Measurements from ENCODE around the gene RPTOR.

Gene RPTOR

DNA sequence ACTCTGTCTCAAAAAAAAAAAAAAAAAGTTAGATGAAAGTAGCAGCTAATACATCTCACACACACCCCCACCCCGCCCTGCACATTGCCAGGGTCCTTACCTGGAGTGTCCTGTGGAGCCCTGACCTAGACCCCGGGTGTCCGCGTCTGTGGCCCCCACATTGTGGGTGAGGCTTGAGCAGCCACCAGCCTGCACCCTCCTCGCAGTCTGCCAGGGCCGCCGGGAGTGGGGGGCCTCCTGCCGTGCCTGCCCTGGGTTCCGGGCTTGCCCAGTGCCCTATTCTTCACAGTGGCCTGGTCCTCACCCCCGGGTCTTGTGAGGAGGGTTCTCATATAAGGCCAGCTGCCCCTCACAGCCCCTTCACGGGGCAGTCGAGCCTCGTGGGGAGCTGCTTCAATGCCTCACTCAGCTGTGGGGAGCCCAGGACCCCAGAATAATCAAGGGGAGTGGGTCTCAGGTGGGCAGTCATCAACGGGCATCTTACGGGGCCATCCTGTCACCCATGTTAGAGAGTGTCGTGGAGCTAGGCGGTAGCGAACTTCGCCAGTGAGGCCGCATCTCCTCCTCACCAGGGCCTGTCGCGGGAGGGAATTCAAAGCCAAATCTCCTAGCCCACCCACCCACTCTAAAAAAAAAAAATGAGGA is 361.1 kb downstream of the RPTOR start:
- DNase-seq = no peak

DNA sequence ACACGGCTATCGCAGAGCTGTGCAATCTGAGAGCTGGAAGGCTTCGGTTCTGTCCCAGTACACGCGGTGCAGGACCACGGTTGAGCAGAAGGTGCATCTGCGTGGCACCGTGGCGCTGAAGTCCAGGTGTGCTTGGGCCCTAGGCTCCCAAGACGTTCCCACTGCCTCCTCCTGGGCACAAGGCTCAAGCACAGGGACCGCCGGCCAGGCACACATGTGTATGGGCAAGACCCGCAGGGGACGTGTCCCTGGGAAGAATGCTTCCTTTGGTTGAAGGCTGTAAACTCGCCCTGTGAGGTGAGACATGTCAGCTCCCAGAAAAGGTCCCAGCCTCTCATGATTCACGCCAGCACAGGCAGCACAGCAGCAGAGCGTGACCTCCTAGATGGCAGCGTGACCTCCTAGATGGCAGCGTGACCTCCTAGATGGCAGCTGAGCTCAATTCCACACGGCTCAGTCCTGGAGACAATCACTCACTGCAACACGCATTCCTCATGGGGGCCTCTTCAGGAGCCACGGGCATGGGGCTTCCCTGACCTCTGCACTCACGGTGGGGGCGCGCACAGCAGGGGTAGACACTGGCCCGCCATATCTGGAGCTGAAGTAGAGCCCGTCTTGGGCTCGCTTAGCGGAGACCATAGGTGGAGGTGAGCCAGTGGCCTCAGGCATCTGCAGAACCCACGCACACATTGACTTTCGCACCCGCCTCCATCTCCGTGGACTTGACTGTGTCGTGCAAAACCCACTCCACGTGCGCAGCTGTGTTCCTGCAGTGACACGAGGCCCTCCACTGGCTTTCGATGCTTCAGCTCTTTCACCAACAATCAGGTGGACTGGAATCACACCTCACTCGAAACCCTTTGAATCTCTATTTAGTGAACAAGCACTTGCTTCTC is 362.0 kb downstream of the RPTOR start:
- no peak for DNase-seq

DNA sequence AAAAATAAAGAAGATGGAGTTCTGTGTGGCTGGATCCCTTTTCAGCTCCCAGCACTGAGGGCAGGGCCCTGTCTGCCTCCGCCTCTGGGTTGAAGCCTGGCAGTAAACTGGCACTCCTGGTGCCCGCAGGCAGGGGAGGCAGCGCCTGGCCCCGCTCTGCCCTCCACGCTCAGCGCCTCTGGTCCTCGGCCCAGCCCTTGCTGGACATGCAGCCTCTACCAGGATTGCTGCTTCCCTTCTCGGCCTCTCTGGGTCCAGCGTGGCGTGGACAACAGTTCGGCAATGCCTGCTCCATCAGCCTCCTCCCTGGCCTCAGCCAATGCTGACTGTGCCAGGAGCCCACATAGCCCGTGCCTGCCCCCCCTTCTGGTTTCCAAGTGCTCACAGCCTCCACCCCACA is 362.6 kb downstream of the RPTOR start:
- DNase-seq = no peak

DNA sequence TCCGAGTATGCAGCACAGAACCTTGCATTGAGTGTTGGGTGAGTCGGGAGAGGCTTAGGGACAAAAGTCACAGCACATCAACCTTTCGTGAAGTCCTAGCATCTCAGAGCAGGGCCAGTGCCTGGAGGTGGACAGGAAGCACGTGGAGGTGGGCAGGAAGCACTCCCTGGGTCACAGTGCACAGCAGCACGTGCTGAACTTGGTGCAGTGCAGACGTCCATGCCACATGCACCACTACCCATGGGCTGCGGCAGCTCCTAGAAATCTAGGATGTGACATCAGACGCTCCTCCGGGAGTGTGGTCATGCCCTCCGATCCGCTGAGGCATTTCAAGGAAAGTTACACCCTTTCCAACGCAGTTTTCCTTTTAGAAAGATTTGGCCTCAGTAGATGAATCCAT is 363.6 kb downstream of the RPTOR start:
- no peak for DNase-seq

DNA sequence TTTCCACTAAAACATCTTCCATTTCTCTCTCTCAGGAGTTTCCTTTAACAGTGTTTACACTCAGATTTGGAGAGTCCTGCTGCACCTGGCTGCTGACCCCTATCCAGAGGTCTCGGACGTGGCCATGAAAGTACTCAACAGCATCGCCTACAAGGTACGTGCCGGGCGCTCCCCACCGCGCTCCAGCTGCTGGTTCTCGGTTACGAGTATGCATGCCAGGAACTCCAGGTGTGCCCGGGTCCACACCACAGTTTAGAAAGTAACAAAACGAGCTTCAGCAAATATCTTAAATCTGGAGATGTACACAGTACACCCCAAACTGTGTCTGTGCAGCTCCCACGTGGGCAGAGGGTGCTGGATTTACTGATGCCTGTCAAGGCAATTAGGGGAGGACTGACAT is 364.1 kb downstream of the RPTOR start:
- DNase-seq = no peak

DNA sequence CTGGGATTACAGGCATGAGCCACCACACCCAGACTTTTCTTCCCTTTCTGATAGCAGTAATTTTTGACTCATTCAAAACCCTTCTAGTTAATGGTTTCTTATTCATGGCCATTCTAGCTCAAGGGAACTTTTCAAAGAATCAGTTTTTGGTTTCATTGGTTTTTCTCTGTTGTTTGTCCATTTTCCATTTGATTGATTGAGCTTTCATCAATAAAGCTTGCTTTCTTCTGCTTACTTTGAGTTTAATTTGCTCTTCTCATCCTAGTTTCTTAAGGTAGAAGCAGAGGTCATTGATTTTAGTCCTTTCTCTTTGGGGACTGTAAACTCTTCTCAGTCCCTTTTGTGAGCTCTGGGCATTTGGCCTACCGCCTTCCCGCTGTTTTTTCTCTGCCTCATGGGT is 365.0 kb downstream of the RPTOR start:
- no peak for DNase-seq

DNA sequence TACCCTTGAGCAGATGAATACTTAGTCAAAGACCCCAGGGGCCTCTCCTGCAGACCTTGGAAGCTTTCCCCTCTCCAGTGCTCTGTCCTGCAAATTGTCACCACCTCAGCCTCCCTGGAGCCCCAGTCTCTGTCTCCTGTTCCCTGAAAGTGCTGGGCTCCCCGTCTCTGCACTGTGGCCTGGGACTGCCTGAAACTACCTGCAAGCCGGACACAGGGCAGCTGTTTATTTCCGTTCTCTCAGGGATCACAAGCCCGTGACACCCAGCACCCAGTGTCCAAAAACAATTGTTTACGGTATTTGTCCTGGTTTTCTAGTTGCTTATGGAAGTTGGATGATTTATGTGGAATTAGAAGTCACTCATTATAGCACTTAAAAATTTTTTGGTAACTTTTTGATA is 365.4 kb downstream of the RPTOR start:
- DNase-seq = no peak

DNA sequence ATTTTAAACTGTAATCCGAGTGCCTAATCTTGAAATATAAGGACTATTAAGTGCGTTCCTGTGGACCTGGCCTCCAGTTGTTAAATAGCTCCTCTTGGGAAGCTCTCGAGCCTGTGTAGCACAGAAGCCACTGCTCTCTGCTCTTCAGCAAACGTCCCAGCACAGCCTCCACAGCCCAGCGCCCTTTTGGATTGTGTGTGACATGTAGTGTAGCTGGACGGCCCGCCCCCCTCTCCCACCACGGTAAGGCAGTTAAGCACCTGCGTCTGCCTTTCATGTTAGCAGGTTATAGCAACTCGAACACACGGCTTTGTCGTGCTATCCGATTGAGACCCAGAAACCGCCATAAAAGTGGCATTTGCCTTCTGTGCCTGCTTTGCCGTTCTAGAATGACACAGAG is 367.8 kb downstream of the RPTOR start:
- DNase-seq = no peak

DNA sequence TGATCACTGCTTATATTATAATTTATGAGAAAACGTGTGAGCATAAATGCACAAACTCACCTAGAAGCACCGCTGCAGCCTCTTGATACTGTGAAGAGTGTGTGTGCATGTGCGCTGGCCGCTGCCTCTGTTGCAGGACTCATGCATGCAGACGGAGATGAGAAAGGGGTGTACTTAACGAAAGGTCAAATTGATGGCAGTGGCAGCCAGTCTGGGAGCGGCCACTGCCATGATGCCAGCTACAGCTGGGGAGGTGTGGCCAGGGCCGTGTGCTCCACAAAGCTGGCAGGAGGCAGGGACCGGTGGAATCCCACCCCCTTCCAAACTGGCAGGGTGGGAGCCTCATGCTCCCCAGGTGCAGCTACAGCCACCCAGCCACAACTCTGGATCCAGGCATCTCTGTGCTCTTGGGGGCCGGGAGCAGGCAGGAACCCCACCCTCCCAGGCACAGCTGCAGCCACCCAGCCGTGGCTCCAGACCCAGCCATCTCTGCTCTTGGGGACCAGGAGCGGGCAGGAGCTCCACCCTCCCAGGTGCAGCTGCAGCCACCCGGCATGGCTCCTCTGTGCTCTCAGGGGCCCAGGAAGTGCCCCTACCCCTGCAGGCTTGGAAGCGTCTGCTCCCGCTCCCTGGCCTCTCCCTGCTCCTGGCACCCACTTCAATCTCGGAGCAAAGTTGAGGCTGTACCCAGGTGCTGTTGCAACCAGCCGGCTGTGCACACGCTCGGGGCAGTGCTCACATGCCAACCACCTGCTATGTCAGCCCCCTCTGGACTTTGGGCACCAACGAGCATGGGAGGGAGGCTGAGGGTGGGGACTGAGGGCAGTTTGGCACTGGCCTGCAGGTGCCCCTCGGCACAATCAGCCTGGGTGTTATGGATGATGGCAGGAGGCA is 369.5 kb downstream of the RPTOR start:
- DNase-seq = no peak

DNA sequence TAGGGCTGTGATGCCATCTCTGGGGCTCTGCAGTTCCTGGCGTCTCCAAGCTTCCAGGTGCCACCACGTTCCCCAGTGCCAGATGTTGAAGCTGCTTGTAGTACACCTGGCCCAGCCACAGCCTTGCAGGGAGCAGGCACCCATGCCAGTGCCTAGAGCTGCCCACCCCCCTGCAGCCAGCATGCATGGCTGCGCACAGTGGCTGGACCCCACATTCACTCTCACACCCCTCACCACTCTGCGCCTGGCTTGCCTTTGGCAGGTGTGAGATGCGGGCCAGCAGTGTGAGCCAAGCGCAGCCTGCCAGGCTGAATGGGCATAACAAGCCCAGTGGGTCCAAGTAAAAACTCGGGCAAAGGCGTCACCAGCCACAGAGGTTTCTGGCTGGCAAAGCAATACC is 371.6 kb downstream of the RPTOR start:
- no peak for DNase-seq

DNA sequence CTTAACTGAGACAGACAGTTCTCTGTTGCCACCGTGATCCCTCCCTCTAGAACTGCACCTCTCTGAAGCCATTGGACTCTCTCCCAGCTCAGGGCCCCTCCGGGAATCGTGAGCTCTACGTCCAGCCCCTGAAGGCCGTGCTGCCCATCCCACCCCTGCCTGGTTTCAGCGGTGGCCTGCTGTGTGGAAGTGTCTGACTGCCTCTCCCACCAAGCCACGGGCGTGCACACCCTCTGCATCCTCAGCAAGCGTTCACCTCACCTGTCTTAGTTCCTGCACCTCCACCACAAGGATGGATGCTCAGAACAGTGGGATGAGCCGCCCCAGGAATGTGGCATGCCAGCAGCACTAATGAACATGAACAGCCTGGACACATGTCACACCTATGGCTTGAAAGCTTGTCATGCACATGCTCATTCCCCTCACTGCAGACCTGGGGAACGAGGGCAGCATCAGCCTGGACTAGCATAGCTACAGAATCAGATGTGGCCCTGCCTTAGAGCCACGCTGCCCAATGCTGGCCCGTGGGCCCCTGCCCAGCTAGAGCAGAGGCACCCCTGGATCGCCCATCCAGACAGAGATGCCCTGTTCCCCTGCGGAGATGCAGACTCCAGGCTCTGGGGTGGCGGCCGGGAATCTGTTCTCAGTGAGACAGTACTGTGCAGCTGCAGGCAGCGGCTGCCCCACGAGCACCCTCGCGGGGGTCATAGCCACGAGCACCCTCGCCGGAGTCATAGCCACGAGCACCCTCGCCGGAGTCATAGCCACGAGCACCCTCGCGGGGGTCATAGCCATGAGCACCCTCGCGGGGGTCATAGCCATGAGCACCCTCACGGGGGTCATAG is 373.3 kb downstream of the RPTOR start:
- DNase-seq = no peak

DNA sequence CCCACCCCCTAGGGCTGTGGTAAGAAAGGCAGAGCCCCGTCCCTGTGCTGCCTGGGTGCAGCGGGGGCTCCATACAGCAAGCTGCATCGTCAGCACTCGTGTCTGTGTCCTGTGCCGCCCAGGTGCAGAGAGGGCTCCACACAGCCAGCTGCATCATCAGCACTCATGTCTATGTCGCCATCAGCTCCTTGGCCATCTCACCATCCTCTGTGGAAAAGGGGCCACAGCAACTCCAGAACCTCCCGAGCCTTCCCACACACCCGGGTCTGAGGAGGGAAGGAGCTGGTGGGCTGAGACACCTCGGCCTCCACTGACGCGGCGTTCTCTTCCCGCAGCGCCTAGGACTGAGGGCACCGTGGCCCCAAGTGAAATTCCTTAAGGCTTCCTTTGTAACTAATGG is 374.1 kb downstream of the RPTOR start:
- DNase-seq = no peak

DNA sequence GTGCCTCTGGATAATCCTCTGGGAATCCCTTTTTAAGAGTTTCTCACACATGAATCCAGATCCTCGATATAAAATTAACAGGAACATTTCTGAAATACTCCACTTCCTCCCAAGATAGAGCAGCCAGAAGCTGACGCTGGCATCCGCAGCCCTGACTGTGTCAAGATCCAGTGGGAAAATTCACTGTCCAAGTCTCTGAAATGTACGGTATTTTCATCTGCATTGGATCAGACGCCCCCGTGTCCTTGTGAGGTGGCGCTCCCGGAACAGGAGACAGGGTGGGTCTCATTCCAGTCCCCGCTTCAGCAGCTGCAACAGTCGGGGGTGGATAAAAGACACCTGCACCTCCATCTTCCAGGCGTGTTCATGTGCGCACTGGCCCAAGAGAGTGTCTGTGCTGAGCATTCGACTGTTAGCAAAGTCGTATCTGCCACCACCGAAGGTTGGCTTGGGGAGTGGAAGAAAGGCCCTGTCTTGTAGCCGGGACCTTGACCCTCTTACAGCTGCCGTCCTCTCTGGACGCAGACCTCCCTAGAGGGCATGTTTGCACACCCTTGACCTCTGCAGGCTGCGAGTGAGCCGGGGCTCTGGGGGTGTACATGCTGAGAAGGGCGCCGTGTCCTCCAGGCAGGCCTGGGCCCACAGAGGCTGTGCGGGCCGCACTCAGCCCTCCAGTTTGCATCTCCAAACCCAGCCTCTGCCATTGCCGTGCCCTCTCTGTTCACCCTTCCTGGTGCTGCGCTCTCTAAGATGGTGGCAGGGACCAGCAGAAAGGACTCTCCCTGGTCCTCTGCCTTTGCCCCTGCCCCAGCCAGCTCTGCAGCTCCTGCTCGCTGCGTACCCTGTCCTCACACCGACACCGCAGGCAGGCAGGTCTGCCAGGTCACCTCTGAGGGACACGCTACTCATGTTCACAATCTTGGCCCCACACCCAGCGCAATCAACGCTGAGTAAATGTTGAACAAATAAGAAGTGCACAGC is 375.0 kb downstream of the RPTOR start:
- DNase-seq = no peak

DNA sequence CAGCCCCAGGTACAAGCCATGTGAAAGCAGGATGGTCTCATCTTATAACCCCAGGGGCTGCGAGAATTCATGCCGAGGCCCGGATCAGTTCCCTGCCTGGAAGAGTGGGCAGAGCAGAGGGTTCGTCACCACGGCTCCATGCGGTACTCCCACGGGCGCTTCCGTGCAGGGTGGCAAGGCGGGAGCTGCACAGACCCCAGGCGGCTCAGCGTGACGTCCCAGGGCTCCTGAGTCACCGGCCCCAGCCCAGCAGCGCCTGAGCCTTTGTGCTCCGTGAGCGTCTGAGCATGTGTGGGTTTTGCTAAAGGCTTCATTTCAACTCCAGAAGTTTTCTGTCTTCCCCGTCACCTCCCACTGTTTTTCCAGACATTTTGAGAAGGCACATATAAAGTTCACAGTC is 375.8 kb downstream of the RPTOR start:
- DNase-seq = no peak

DNA sequence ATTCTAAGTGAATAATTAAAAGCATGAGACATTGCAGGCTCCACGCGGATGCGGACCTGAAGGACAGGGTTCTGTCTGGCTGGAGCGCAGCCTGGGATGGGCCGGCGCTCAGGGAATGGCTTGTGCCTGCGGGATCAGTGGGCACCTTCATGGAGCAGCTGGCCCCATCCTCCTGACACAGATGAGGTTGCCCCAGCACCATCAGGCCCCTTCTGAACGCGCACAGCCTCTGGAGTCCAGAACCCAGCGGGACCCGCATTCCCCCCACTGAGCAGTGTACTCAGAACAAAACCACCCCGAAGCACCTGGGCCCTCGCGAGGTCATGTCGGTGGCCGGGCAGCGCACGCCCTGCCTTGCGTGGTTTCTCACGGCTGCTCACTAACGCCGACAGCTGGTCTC is 376.5 kb downstream of the RPTOR start:
- DNase-seq = no peak

DNA sequence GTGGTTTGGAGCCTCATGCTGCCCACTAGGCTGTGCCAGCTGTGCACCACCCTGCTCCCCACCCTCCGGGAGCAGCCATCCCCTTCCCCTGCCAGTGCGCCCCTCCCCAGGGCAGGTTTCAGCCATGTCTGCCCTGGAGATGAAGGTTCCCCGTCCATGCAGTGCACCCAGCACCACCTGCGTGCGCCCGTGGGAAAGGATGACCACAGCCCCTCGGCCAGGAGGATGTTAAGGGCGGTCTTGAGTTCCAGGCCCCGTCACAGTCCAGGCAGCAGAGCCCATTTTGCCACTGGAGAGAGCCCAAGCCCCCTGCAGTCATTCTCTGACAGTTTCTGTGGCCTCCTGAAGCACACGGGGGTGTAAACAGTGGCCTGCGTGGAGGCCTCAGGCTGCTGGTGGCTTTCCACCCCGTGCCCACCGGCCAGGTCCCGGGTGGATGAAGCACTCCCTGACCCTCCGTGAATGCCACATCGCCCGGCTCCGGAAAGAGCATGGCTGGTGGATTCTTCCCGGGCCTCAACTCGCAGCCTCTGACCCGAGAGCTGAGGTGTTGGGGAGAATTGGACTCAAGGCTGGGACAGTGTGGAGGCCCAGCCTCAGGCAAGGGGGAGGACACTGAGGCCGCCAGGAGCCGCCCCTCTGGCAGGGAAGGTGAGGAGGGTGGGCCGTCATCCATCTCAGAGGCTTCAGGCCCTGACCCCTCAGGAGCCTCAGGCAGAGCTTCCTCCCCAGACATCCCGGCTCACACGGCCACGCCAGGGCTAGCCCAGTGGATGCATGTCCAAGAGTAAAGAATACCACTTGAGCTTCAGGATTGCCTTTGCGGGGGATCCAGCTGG is 377.3 kb downstream of the RPTOR start:
- DNase-seq = no peak

DNA sequence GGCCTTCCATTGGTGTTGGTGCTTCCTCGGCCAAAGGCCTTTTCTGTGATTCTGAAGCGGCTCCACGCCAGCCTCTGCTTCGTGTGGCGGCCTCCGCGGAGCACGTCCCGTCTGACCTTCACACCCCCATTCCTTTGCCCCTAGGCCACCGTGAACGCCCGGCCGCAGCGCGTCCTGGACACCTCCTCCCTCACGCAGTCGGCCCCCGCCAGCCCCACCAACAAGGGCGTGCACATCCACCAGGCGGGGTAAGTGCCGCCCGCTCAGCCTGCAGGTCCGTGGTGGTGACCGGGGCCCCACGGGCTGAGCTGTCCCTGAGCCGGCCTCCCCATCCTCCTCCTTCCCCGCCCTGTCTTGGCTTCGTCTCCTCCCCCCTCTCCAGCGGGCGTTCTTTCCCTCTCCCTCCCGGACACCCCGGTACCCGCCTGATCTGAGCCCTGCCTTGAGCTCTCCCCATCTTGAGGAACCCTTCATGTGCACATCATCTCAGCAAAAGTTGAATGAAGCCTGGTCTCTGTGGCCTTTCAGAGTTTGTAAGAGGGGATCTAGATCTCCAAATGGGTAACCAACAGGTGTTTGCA is 378.0 kb downstream of the RPTOR start:
- no peak for DNase-seq

DNA sequence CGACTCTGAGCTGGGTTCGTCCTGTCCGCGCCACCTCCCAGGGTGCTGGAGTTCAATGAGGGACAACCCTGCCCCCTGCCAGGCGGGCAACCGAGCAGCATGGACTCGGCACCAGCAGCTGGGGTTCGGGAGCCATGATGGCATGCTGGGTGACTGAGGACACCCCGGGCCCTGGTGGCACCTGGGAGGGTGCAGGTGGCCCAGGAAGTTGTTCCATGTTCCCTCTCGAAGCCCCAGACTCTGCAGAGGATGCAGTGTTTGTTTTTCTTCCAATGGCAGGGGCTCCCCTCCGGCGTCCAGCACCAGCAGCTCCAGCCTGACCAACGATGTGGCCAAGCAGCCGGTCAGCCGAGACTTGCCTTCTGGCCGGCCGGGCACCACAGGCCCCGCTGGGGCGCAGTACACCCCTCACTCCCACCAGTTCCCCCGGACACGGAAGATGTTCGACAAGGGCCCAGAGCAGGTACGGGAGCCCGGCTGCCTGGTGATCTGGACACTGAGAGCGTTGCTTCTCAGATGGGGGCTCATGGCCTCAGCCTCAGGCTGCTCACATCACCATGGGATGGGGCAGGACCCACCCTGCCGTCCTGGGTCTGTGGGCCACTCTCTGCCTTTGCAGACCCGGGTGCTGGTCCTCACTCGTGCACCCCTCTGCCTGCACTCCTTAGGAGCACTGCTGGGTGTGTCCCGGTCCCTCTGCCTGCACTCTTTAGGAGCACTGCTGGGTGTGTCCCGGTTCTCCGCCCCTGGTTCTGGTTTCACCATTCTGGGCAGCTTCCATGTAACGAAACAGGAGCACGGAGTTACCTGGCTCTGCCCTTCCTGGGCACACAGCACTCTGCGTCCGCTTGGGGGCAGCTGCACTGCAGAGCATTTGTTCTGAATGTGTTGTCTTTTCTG is 378.8 kb downstream of the RPTOR start:
- DNase-seq = no peak

Measured in stimulated activated CD4-positive, alpha-beta T cell treated with anti-CD3 and anti-CD28 coated beads, Interleukin-4, amount 100 ng/mL, for 1 hour (primary cell).